Chondrocyte (in vitro differentiated cells): Measurements from ENCODE around the gene AFAP1L1. TPM values are rescaled to one million over a fixed set of nuclear protein-coding genes. Genes with fewer than 3 reads are reported as not detected.

Experiments used
- DNase-seq: peaks from one replicate; pipeline ENCODE4 v3.0.0; 2021; ENCODE audit warnings: mixed read lengths, low spot score
- H3K27ac Mint-ChIP-seq: one replicate; pipeline ENCODE4 v1.8.0; 2021; ENCODE audit warnings: mild to moderate bottlenecking, moderate library complexity, mixed read lengths; ENCODE audit not compliant: unreplicated experiment
- H3K27me3 Mint-ChIP-seq: 2 replicates; pipeline ENCODE4 v1.8.0; 2021; ENCODE audit warnings: low read depth, mixed read lengths
- H3K36me3 Mint-ChIP-seq: 2 replicates; pipeline ENCODE4 v1.8.0; 2021; ENCODE audit warnings: low read depth, mixed read lengths
- H3K4me1 Mint-ChIP-seq: 2 replicates; pipeline ENCODE4 v1.8.0; 2021; ENCODE audit warnings: low read depth, mild to moderate bottlenecking, mixed read lengths
- H3K4me3 Mint-ChIP-seq: one replicate; pipeline ENCODE4 v1.8.0; 2021; ENCODE audit warnings: mild to moderate bottlenecking, moderate library complexity, mixed read lengths; ENCODE audit not compliant: unreplicated experiment
- H3K9me3 Mint-ChIP-seq: 2 replicates; pipeline ENCODE4 v1.8.0; 2021; ENCODE audit warnings: low read depth, mixed read lengths
- CTCF ChIP-seq: fragments of 200-600 bp; sonication (generic); IDR thresholded peaks from 2 replicates; pipeline ENCODE4 v1.5.0; 2021; ENCODE audit warnings: antibody characterized with exemption, mild to moderate bottlenecking, moderate library complexity
- total RNA-seq: library from RNA; stranded (reverse); gene quantifications from 3 replicates; pipeline ENCODE4 v1.2.1, GENCODE V29; 2021

Gene AFAP1L1
- total RNA-seq, 1 donor from 2014 or later, result 8.3 TPM

GRCh38 chr5:149273237-149273636 is 1.6 kb downstream of the AFAP1L1 start:
- no peak overlapping the region for H3K4me3 Mint-ChIP-seq
- no peaks in the 10 kb centered on the region for H3K27me3 Mint-ChIP-seq
- peaks cover 11% of the 10 kb centered on the region for H3K9me3 Mint-ChIP-seq
- TF ChIP-seq CTCF, result no peak
- H3K4me1 Mint-ChIP-seq, result peaks cover 12% of the 10 kb centered on the region
- DNase-seq, result no peak
- H3K27ac Mint-ChIP-seq, result no peak overlapping the region
- peaks cover 6% of the 10 kb centered on the region for H3K36me3 Mint-ChIP-seq

GRCh38 chr5:149273950-149274349 is 2.3 kb downstream of the AFAP1L1 start:
- H3K4me3 Mint-ChIP-seq, result no peak overlapping the region
- TF ChIP-seq CTCF, result no peak
- no peak overlapping the region for H3K27ac Mint-ChIP-seq
- peaks cover 5% of the 10 kb centered on the region for H3K9me3 Mint-ChIP-seq
- peaks cover 4% of the 10 kb centered on the region for H3K36me3 Mint-ChIP-seq
- H3K27me3 Mint-ChIP-seq, result peaks cover 3% of the 10 kb centered on the region
- DNase-seq, result no peak
- H3K4me1 Mint-ChIP-seq, result peaks cover 12% of the 10 kb centered on the region

GRCh38 chr5:149274939-149275338 is 3.3 kb downstream of the AFAP1L1 start:
- H3K36me3 Mint-ChIP-seq, result peaks cover 2% of the 10 kb centered on the region
- peaks cover 12% of the 10 kb centered on the region for H3K4me1 Mint-ChIP-seq
- peaks cover 4% of the 10 kb centered on the region for H3K27me3 Mint-ChIP-seq
- no peak overlapping the region for H3K4me3 Mint-ChIP-seq
- TF ChIP-seq CTCF, result no peak
- peaks cover 2% of the 10 kb centered on the region for H3K9me3 Mint-ChIP-seq
- DNase-seq, result no peak
- H3K27ac Mint-ChIP-seq, result no peak overlapping the region

GRCh38 chr5:149277801-149278200 is 6.1 kb downstream of the AFAP1L1 start:
- Mint-ChIP-seq H3K9me3 (peaks cover 2% of the 10 kb centered on the region), H3K4me3 (no peak overlapping the region), H3K27ac (no peak overlapping the region), H3K4me1 (no peaks in the 10 kb centered on the region), H3K27me3 (peaks cover 4% of the 10 kb centered on the region), H3K36me3 (peaks cover 2% of the 10 kb centered on the region)
- TF ChIP-seq CTCF, result no peak
- DNase-seq, result no peak

- H3K4me3 Mint-ChIP-seq, result no peak overlapping the region
- H3K9me3 Mint-ChIP-seq, result peaks cover 2% of the 10 kb centered on the region
- DNase-seq, result no peak
- H3K4me1 Mint-ChIP-seq, result no peaks in the 10 kb centered on the region
- no peak for TF ChIP-seq CTCF
- peaks cover 4% of the 10 kb centered on the region for H3K27me3 Mint-ChIP-seq
- peaks cover 2% of the 10 kb centered on the region for H3K36me3 Mint-ChIP-seq
- H3K27ac Mint-ChIP-seq, result no peak overlapping the region
Observed at GRCh38 chr5:149278451-149279210, 7.0 kb downstream of the AFAP1L1 start.
